Activated CD4-positive, alpha-beta T cell treated with anti-CD3 and anti-CD28 coated beads for 36 hours (primary cell): ENCODE measurements around the gene NR0B2. TPM values are rescaled to one million over a fixed set of nuclear protein-coding genes. Genes with fewer than 3 reads are reported as not detected.
A peak's percentile ranks its signal among the peaks of the same experiment; 100 is the strongest.

ENCODE experiments used
- ATAC-seq: fragments of 200-7000 bp; cut with Tn5 transposase; one replicate; pipeline ENCODE4 v1.10.0; 2021; ENCODE audit warnings: mild to moderate bottlenecking, moderate library complexity
- CTCF ChIA-PET: fragments of 350-600 bp; sonication (Branson Sonifier 250); formaldehyde crosslinking; loops from one replicate; lab custom pipeline; 2021; ENCODE audit warnings: antibody characterized with exemption; lab: Charles Lee
- POLR2A ChIA-PET: fragments of 350-600 bp; sonication (Branson Sonifier 250); formaldehyde crosslinking; loops from one replicate; lab custom pipeline; 2021; ENCODE audit warnings: antibody characterized with exemption, inconsistent platforms; lab: Charles Lee
- DNase-seq: peaks from one replicate; pipeline ENCODE4 v3.0.0-alpha.2; 2020
- H3K27ac Mint-ChIP-seq: one replicate; pipeline ENCODE4 v1.8.0; 2021; ENCODE audit warnings: mixed read lengths
- H3K27me3 Mint-ChIP-seq: one replicate; pipeline ENCODE4 v1.8.0; 2021; ENCODE audit warnings: mixed read lengths
- H3K36me3 Mint-ChIP-seq: one replicate; pipeline ENCODE4 v1.8.0; 2021; ENCODE audit warnings: low read depth, mixed read lengths
- H3K4me1 Mint-ChIP-seq: one replicate; pipeline ENCODE4 v1.8.0; 2021; ENCODE audit warnings: mixed read lengths
- H3K4me3 Mint-ChIP-seq: one replicate; pipeline ENCODE4 v1.8.0; 2021; ENCODE audit warnings: mild to moderate bottlenecking, moderate library complexity, mixed read lengths
- H3K9me3 Mint-ChIP-seq: one replicate; pipeline ENCODE4 v1.8.0; 2021; ENCODE audit warnings: low read depth, mixed read lengths
- intact Hi-C, 2 experiments: fragments of 100-400 bp; cut with DNase I in 1 of 2; cut with micrococcal nuclease in 1 of 2; formaldehyde crosslinking; loops; one replicate each; pipeline versions ENCODE4 v1.14.2 to v1.15.1; 2022 to 2024; cut with DNase I, micrococcal nuclease
- total RNA-seq, 2 experiments: library from RNA; stranded (reverse); gene quantifications; one replicate each; pipeline ENCODE4 v1.2.3, GENCODE V29; 2021

NR0B2 gene, protein sequence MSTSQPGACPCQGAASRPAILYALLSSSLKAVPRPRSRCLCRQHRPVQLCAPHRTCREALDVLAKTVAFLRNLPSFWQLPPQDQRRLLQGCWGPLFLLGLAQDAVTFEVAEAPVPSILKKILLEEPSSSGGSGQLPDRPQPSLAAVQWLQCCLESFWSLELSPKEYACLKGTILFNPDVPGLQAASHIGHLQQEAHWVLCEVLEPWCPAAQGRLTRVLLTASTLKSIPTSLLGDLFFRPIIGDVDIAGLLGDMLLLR
- not detected for total RNA-seq

DNA sequence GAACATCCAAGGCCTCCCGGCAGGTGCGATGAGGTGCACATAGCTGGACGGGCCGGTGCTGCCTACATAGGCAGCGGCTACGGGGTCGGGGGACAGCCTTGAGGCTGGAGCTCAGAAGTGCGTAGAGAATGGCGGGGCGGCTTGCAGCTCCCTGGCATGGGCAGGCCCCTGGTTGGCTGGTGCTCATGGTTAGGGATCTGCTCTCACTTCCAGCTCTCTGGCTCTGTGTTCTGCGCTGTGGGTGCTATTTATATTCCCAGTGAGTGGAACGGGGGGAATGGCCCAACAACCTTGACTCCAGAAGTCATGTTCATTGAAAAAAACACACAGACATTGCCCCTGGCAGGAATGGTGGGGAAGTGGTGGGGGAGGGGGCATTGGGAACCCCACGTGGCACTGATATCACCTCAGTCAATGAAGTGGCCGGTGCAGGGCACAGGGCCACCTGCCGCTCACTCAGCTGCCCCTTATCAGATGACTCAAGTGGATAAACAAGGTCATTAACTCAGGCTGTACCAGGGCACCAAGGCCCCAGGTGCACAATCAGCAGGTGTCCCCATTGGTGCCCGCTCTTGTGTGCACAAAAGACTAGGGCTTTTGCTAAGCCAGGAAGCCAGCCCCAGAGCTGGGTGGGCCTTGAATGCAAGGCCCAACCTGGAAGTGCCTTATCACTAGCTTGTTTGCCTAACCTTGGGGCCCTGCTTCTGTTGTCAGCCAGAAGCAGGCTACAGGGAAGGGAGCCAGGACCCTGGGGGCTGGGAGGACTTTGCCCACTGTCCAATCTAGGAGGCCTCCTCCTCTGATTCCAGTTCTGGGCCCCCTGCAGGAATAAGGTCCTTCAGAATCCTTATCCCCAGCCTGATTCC, at the start of gene NR0B2:
NR0B2 (minus strand) TSS at position 222 of the 866 bp plus-strand sequence; CDS start at position 187, 35 bp downstream.
- no peaks in the 10 kb centered on the region for H3K9me3 Mint-ChIP-seq
- H3K4me1 Mint-ChIP-seq, result no peaks in the 10 kb centered on the region
- no peak within 1 kb of the TSS for H3K27ac Mint-ChIP-seq
- ChIA-PET CTCF (interaction anchor here (0.6 kb wide), 1 partner anchor 54 kb away, joined by 3 read pairs; no protein-coding TSS in a partner anchor), POLR2A (interaction anchor here (0.8 kb wide), 1 partner anchor 10 kb away, joined by 6 read pairs; no protein-coding TSS in a partner anchor)
- no peak within 1 kb of the TSS for H3K4me3 Mint-ChIP-seq
- intact Hi-C loops, result no loop called here
- DNase-seq (no peak), ATAC-seq (no peak)
- H3K27me3 Mint-ChIP-seq, result no peaks in the 10 kb centered on the region
- no peaks in the 10 kb centered on the region for H3K36me3 Mint-ChIP-seq

DNA sequence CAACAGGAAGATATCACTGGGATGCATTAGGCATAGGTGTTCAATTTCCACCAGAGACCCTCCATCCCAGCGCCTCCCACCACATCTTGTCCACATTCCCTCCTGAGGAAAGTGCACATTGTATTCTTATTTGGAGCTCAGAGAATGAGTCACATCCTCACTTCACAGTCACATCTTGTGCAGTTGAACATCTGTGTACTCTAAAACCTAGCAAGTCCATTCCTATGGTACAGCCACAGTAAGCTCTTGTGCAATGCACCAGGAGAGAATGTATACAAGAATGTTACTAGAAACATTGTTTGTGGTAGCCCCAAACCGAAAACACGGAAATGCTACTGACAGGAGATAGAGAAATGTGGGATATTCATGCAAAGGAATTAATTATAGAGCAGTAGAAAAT, 48.1 kb upstream of the NR0B2 start:
- CTCF ChIA-PET, result no interaction called here
- no peaks in the 10 kb centered on the region for H3K9me3 Mint-ChIP-seq
- intact Hi-C loops, result no loop called here
- peaks cover 27% of the 10 kb centered on the region for H3K27me3 Mint-ChIP-seq
- no peak for ATAC-seq
- H3K4me1 Mint-ChIP-seq, result peaks cover 4% of the 10 kb centered on the region
- POLR2A ChIA-PET, result no interaction called here
- no peak overlapping the region for H3K4me3 Mint-ChIP-seq
- no peak overlapping the region for H3K27ac Mint-ChIP-seq
- no peaks in the 10 kb centered on the region for H3K36me3 Mint-ChIP-seq
- no peak for DNase-seq

DNA sequence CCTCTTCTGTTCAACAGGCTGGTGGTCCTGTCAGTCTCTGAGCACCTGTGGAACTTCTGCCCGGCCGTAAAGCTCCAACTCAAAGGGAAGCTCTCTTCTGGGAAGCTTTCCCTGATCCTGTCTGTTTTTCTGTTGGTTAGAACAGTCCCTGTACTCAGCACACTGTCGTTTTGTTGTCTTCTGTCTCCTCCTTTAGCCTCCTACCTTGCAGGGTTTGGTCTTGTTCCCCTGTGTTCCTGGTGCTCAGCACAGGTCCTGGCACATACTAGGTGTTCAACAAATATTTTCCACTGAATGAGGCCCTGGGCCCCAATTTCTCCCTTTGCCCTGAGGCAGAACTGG, 46.8 kb upstream of the NR0B2 start:
- CTCF ChIA-PET, result interaction anchor here (0.6 to 1.0 kb wide), 3 partner anchors 44 to 171 kb away, joined by 3 read pairs; no protein-coding TSS in a partner anchor
- intact Hi-C loops, result no loop called here
- Mint-ChIP-seq H3K4me1 (peaks cover 4% of the 10 kb centered on the region), H3K27me3 (peaks cover 23% of the 10 kb centered on the region), H3K27ac (no peak overlapping the region), H3K4me3 (peak overlapping the region; percentile 65), H3K9me3 (no peaks in the 10 kb centered on the region), H3K36me3 (no peaks in the 10 kb centered on the region)
- no peak for ATAC-seq
- POLR2A ChIA-PET, result no interaction called here
- DNase-seq, result no peak

DNA sequence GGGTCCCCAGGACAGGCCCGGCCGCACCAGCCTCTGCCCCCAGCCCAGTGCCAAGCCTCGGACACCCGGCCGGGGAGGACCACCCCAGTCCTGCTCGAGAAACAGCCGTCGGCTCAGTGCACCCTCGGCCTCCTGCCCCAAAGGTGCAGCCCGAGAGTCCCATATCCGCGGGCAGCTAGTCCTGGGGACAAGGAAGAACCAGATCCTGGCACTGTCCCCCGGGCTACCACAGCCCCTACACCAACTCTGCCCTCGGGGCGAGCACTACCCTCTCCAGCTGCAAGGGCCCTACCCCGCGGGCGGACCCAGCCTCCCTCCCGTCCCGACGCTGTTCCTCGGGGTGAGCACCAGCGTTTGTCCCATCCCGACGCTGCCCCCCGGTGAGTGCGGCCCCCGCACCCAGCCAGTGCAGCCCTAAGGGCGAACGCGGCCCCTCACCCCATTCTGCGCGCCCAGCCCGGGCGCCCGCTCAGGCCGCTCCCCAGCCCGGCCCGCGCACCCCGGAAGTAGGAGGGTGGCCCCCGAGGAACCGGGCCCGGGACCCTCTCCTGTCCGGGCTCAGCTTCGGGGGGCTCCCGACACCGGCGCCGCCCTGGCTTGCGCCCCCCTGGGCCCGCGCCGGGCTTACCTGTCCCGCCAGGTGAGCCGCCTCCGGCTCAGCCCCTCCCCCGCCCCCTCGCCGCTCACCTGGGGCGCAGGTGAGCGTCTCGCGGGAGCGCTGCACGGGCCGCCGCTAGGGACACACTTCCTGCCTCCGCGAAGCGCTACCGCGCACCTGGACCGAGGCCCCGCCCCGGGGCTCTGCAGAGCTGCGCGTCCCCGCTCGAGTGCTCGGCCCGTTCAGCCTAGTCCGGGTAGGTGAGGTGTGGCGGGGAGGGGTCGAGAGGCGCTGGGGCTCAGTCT, 46.2 kb upstream of the NR0B2 start, which contains the start of gene KDF1:
KDF1 (minus strand) TSS at position 747 of the 903 bp plus-strand sequence. CDS start 8,088 bp downstream, outside the sequence.
- peak within 1 kb of the TSS; percentile 65 for H3K4me3 Mint-ChIP-seq
- ChIA-PET CTCF (interaction anchor here (0.6 to 1.0 kb wide), 3 partner anchors 44 to 171 kb away, joined by 3 read pairs; no protein-coding TSS in a partner anchor), POLR2A (interaction anchor here (0.6 kb wide), 1 partner anchor 114 kb away, joined by 3 read pairs; no protein-coding TSS in a partner anchor)
- peaks cover 4% of the 10 kb centered on the region for H3K4me1 Mint-ChIP-seq
- peak; percentile 77 for ATAC-seq
- H3K36me3 Mint-ChIP-seq, result no peaks in the 10 kb centered on the region
- no peaks in the 10 kb centered on the region for H3K9me3 Mint-ChIP-seq
- H3K27me3 Mint-ChIP-seq, result peaks cover 22% of the 10 kb centered on the region
- intact Hi-C loops, result no loop called here
- DNase-seq, result peak; percentile 59
- no peak within 1 kb of the TSS for H3K27ac Mint-ChIP-seq

DNA sequence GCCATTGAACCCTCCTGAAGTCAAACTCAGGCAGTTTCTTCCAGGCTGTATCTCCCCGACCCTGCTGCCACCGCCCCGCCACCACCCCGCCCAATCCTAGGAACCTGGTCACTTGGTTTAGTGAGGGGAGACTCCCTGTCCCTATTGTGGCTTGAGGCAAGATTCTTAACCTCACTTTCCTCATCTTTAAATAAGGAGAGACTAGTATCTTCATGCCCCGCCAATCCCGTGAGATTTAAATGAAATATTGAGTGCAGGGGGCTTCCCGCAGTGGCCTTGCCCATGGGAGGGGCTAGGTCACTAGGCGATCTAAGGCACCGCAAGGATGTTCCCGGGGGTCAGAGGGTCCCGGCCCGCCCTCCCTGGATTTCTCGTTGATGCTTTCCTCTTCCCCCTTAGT, 45.5 kb upstream of the NR0B2 start:
- Mint-ChIP-seq H3K4me1 (peaks cover 4% of the 10 kb centered on the region), H3K4me3 (peak overlapping the region; percentile 17), H3K27me3 (peaks cover 19% of the 10 kb centered on the region), H3K27ac (no peak overlapping the region), H3K36me3 (no peaks in the 10 kb centered on the region), H3K9me3 (no peaks in the 10 kb centered on the region)
- ChIA-PET CTCF (no interaction called here), POLR2A (interaction anchor here (0.6 kb wide), 1 partner anchor 113 kb away, joined by 3 read pairs; no protein-coding TSS in a partner anchor)
- intact Hi-C loops, result no loop called here
- DNase-seq, result no peak
- no peak for ATAC-seq

DNA sequence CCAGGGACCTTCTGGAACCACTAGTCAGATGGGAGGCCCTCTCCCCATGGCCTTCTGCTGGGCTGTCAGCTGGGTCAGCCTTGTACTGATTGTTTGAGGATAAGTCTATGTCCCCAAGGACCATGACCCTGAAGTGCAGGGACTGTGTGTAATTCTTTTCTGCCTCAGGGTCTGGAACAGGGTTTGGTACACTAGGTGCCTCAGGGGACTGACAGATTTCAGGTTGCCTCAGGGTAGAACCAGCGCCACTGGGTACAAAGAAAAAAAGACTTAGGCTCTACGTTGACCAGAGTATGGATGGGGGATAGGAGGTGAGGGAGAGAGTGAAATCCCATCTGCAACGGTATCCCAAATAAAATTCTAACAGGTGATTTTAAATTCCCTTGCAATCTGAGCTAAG, 43.5 kb upstream of the NR0B2 start:
- intact Hi-C loops, result no loop called here
- no peak overlapping the region for H3K4me3 Mint-ChIP-seq
- H3K4me1 Mint-ChIP-seq, result peaks cover 4% of the 10 kb centered on the region
- DNase-seq, result no peak
- ChIA-PET CTCF (no interaction called here), POLR2A (no interaction called here)
- H3K36me3 Mint-ChIP-seq, result no peaks in the 10 kb centered on the region
- H3K9me3 Mint-ChIP-seq, result no peaks in the 10 kb centered on the region
- H3K27ac Mint-ChIP-seq, result no peak overlapping the region
- H3K27me3 Mint-ChIP-seq, result peaks cover 12% of the 10 kb centered on the region
- no peak for ATAC-seq

DNA sequence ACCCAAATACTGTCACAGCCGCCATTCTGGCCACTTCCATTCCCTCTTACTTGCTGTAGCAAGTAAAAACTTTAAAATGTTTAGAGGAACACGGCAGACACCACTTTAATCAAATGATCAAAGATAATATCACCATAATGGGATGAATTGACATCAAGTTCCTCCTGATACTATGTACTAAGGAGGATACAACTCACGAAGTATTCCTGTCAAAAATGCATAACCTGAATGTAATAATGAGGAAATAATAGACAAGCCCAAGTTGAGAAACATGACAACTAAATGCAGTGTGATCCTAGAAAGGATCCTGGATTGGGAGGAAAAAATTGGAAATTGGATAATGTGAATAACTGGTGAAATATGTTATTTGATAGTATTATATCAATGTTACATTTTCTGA, 42.5 kb upstream of the NR0B2 start:
- Mint-ChIP-seq H3K4me3 (no peak overlapping the region), H3K4me1 (peaks cover 4% of the 10 kb centered on the region), H3K9me3 (no peaks in the 10 kb centered on the region), H3K27me3 (peaks cover 12% of the 10 kb centered on the region), H3K36me3 (no peaks in the 10 kb centered on the region), H3K27ac (no peak overlapping the region)
- intact Hi-C loops, result no loop called here
- DNase-seq (no peak), ATAC-seq (no peak)
- CTCF ChIA-PET, result no interaction called here
- POLR2A ChIA-PET, result no interaction called here

DNA sequence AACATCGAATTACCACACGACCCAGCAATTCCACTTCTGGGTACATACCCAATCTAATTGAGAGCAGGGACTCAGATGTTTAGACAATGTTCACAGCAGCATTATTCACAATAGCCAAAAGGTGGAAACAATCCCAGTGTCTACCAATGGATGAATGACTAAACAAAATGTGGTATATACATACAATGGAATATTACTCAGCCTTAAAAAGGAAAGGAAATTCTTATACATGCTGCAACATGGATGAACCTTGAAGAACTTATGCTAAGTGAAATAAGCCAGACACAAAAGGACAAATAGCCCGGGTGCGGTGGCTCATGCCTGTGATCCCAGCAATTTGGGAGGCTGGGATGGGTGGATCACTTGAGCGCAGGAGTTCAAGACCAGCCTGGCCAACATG, 39.6 kb upstream of the NR0B2 start:
- H3K4me3 Mint-ChIP-seq, result no peak overlapping the region
- no peak overlapping the region for H3K27ac Mint-ChIP-seq
- intact Hi-C loops, result no loop called here
- H3K4me1 Mint-ChIP-seq, result no peaks in the 10 kb centered on the region
- no peaks in the 10 kb centered on the region for H3K36me3 Mint-ChIP-seq
- H3K27me3 Mint-ChIP-seq, result peaks cover 2% of the 10 kb centered on the region
- POLR2A ChIA-PET, result no interaction called here
- ATAC-seq, result no peak
- CTCF ChIA-PET, result no interaction called here
- no peak for DNase-seq
- H3K9me3 Mint-ChIP-seq, result no peaks in the 10 kb centered on the region

DNA sequence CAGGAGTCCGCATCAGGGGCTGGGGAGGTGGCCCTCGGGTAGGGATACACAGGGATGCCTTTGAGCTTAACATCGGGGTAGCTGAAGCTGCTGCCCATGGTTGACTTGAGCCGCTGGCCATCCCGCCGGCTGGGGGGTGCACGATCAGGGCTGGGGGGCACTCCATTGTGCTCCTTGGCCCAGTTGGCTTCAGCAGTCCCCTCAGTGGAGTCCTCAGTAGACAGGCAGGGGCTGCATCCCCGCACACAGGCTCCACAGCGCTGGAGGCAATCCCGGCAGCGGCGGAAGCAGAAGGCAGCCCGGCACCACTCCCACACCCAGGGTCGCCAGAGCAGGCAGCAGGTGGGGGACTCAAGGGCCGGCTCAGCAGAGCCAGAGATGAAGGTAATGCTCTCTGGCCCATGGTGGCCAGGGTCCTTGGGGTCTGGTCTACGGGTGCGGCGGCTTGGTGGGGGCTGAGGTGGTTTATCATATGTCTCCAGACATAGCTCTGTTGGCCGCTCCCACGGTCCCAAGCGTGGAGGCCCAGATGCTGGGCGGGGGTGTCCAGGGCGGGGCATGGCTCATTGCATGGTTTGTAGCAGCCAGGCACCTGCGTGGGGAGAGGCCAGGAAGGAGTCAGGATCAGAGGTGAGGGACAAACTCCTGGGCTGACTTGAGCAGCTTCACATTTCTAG, 38.2 kb upstream of the NR0B2 start:
- ChIA-PET CTCF (interaction anchor here (0.7 kb wide), 1 partner anchor 109 kb away, joined by 3 read pairs; no protein-coding TSS in a partner anchor), POLR2A (no interaction called here)
- no peaks in the 10 kb centered on the region for H3K9me3 Mint-ChIP-seq
- H3K27me3 Mint-ChIP-seq, result no peaks in the 10 kb centered on the region
- H3K4me1 Mint-ChIP-seq, result no peaks in the 10 kb centered on the region
- DNase-seq (no peak), ATAC-seq (no peak)
- H3K36me3 Mint-ChIP-seq, result peaks cover 3% of the 10 kb centered on the region
- H3K4me3 Mint-ChIP-seq, result no peak overlapping the region
- no peak overlapping the region for H3K27ac Mint-ChIP-seq
- intact Hi-C loops, result no loop called here

DNA sequence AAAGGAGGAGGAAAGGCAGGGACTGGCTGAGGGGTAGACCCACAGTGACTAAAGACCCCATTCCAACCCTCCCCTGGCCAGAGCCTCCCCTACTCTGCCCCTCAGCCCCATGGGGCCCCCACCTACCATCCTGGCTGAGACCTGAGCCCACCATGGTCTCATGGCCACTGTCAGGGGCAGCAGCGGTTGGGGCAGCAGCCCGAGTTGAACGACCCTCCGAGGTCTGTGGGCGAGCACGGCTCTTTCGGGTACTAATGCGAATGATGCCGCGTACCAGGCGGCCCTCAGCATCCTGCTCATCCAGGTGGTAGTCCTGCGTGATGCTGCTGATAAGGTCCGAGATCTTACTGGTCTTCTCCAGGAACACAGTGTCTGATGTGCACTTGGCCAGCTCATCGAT, 37.4 kb upstream of the NR0B2 start:
- Mint-ChIP-seq H3K27me3 (no peaks in the 10 kb centered on the region), H3K4me3 (no peak overlapping the region), H3K4me1 (no peaks in the 10 kb centered on the region), H3K9me3 (no peaks in the 10 kb centered on the region), H3K27ac (no peak overlapping the region), H3K36me3 (peaks cover 9% of the 10 kb centered on the region)
- ChIA-PET CTCF (interaction anchor here (0.7 kb wide), 1 partner anchor 110 kb away, joined by 3 read pairs; no protein-coding TSS in a partner anchor), POLR2A (no interaction called here)
- intact Hi-C loops, result no loop called here
- no peak for ATAC-seq
- no peak for DNase-seq
